ENCODE results near the gene CBX7.

DNA sequence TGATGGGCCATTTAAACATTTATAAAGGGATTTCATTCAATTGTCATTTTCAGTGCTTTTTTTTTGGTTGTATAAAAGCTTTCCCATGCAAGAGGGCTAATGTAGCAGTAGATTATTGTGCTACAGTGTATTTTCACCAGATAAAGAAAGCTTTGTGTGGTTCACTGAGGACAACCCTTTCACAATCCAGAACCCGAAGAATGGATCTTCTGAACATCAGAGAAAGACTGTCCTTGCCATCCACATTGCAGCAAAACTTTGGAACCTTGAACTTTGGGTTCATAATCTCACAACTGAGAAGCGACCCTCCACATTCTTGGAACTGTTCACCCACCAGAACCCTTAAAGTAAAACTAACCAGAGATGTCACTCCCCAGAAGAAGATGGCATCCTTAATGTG lies 46.2 kb downstream of the CBX7 start:
- TF ChIP-seq, protein P1, sequence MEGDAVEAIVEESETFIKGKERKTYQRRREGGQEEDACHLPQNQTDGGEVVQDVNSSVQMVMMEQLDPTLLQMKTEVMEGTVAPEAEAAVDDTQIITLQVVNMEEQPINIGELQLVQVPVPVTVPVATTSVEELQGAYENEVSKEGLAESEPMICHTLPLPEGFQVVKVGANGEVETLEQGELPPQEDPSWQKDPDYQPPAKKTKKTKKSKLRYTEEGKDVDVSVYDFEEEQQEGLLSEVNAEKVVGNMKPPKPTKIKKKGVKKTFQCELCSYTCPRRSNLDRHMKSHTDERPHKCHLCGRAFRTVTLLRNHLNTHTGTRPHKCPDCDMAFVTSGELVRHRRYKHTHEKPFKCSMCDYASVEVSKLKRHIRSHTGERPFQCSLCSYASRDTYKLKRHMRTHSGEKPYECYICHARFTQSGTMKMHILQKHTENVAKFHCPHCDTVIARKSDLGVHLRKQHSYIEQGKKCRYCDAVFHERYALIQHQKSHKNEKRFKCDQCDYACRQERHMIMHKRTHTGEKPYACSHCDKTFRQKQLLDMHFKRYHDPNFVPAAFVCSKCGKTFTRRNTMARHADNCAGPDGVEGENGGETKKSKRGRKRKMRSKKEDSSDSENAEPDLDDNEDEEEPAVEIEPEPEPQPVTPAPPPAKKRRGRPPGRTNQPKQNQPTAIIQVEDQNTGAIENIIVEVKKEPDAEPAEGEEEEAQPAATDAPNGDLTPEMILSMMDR (conservative IDR thresholded peaks at IDR 0.05; ENCODE audit: low read depth, low read length) = no peak
- TF ChIP-seq FOS (IDR thresholded peaks at IDR 0.05; ENCODE audit: low read depth, low read length) = no peak

Data from IMR-90 (cell line).